Mesenteric fat pad (tissue), 1 donor: ENCODE data around the gene CSHL1. TPM values are rescaled to one million over a fixed set of nuclear protein-coding genes. Genes with fewer than 3 reads are reported as not detected.

Experiments used
- DNase-seq: peaks from one replicate; pipeline ENCODE4 v3.0.0-alpha.2; 2020; ENCODE audit warnings: low spot score
- long read RNA-seq: library from polyadenylated mRNA; unstranded; transcript quantifications from one replicate; pipeline ENCODE4 v2.0.0, GENCODE V29; 2020
- total RNA-seq: library from RNA; stranded (reverse); fragmentation: NEBNext Ultra II Directional; extraction: Animal tissue kit (Norgen Biotek cat#: 25700); gene quantifications from one replicate; pipeline ENCODE4 v1.2.1, GENCODE V29; 2021
- donor health status: DM: yes; HTN: yes; CAD: no.

Gene CSHL1
- total RNA-seq = not detected
- long read RNA-seq = 0 reads

DNA sequence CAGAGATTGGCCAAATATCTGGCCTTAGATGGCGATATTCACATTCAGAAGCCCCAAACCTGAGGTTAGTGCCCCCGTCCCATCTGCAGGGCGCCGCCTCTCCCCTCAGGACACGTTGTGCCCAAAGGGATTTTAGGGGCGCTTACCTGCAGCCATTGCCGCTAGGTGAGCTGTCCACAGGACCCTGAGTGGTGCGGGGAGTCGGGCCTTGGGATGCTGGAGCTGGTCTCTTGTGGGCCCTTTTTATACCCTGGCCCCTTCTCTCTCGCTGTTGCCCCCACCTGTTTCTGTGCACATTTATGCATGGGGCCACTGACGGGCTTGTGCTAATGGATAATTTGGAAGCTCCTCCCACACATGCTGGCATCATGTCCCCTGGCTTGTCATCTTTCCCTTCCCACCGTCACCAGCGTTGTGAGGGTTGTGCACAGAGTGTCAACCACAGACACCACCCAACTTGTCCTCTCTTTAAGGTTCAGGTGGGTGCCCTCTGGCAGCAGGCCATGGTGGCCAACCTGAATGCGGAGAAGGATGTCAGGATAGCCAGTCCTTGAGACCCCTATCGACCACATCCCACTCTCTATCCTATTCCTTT lies at the start of gene CSHL1:
Gene CSHL1 (minus strand): TSS at position 218 of the 595 bp plus-strand sequence. CDS start 62 bp downstream, at position 156.
- DNase-seq = no peak

DNA sequence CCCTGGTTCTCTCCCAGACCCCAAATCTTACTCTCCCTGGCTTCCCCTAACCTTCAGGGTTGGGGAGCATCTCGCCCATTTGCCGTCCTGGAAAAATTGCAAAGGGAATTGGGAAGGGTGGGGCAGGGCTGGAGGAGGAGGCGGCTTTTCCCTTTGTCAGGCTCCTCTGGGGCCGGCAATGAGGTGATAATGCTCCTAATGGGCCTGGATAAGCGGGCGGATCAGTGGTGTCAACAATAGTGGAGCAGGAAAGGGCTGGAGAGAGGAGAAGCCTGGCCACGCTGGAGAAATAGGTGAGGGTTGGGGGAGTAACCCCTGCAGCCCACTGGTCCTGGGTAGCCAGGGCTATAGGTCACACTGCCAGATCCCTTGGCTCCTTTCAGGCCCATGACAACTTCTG lies 49.4 kb upstream of the CSHL1 start:
- DNase-seq = no peak

DNA sequence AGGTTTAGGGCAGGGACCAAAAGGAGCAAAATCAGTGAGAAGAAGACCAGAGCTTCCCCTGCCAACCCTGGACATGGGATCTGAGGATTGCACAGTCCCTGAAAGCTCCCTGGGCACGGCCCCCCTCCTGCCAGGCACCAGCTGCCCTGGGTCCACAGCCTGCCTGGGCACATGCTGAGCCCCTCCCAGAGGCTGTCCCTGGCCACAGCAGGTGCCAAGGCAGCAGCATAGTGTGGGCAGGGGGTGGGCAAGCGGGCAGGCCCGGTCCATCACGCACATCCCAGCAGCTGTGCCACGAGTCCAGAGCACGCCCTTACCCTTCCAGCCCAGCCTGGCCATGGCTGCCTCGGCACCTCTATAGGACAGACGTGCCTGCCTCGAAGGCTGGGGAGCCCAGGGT lies 48.9 kb upstream of the CSHL1 start:
- DNase-seq = no peak

DNA sequence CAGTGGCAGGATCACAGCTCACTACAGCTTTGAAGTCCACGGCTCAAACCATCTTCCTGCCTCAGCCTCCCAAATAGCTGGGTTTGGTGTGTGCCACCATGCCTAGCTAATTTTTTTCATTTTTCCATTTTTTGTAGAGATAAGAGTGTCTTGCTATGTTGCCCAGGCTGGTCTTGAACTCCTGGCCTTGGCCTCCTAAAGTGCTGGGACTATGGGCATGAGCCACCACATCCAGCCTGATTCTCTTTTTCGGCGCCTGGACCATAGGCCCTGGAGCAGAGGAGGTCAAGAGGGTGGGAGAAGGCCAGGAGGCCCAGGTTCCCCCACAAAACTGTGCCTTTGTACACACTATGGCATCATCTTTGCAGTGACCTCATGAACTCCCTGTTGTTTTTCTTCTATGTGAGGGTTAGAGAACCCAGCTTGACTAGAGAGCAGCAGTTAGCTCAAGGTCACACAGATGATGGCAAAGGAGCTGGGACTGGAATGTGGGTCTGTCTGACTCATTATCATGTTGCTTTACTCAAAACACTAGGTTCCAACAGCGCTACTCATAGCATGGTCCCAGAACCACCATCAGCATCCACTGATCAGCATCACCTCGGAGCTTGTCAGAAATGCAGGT lies 45.4 kb upstream of the CSHL1 start:
- DNase-seq = no peak

DNA sequence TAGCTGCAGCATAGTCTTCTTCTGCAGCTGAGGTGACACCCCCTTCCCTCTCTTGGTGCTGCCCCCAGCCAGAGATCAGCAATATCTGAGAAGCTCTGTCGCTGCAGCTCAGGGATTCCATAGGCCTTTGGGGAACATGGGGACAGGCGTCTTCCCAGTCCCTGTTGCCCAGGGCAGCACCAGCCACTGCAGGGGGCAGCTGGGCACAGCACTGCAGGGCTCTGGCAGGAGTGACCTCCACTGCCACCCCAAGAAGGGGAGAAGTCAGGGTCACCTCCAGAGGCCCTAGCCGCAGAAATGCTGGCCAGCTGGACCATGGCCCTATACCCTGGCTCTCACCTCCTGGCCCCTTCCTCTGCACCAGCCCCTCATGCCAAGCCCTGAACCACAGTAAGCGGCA lies 44.7 kb upstream of the CSHL1 start:
- DNase-seq = no peak

DNA sequence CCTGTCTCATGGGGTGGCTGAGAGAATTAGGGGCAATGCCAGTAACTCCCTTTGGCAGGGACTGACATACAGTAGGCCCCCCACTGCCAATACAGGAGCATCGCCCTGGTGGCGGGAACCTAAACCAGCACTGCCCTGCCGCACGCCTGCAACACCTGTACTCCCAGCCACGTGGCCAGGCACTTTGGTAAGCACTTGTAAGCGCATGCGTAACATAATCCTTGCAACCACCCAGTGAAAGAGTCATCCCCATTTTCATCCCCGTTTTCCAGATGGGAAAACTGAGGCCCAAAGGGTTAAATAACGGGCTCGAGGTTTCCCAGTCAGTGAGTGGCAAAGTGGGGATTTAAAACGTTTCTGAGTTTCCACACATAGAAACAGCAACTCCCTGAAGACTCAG lies 44.2 kb upstream of the CSHL1 start:
- no peak for DNase-seq

DNA sequence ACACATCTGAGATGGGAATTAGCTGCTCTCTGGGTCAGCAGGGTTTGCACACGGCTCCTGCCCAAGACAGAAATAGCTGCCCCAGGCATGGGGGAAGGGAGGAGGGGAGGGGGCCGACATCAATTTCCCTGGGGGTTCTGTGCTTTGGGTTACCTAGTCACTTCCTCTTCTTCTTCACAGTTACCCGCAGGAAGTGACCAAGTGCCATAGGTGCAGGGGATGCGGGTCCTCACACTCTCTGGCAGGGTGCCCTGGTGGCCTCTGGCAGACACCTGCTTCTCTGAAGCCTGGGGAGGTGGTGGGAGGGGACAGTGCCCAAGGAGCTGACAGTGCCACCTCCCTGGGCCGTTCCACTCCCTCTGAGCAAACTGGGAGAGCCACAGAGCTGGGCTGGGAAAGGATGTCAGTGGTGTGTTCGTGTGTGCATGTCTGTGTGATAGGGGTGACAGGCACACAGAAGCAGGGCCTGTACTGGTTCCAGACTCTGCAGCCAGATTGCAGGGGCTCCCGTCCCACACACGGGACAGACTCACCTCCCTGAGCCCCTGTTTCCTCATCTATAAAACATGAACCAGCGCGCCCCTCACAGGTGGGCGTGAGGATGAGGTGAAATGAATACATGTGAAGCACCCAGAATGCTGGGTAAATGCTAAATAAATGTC lies 43.5 kb upstream of the CSHL1 start:
- no peak for DNase-seq

DNA sequence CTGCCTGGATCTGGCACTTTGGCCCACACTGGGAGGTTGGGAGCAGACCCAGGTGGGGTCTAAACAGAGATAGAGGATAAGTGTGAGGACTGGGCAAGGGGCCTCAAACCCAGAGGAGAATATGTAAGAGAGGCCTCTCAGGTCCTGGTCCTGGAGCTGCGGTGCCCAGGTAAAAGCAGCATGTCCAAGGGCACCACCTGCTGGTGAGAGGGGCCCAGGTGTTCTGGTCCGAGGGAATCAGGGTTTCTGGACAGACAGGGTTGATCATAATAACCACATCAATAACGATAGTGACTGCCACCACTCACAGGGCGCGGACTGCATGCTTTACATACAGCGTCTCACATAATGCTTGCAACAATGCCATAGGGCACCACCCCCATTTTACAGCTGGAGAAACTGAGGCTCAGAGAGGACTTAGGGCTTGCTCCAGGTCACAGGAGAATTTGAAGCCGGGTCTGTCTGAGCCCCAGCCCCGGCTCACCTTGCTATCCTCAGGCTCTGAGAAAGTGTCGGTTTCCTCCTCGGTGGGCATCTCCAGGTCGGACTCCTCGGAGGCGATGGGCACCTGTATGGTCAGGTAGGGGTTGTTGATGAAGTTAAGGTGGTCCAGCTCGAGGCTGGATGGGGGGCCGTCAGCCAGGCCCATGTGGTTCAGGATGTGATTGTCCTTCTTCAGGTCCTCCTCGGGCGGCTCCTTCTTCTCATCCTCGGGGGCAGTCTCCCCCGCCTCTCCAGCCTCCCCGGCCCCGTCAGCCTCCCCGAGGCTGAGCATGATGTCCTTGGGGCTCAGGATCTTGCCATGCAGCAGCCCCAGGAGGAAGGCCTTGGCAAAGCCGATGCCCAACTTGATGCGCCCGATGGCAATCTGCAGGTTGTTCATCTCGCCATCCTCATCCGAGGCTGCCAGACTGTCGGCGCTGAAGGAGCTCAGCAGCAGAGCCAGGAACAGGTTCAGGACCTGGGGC lies 40.2 kb upstream of the CSHL1 start:
- DNase-seq = no peak

DNA sequence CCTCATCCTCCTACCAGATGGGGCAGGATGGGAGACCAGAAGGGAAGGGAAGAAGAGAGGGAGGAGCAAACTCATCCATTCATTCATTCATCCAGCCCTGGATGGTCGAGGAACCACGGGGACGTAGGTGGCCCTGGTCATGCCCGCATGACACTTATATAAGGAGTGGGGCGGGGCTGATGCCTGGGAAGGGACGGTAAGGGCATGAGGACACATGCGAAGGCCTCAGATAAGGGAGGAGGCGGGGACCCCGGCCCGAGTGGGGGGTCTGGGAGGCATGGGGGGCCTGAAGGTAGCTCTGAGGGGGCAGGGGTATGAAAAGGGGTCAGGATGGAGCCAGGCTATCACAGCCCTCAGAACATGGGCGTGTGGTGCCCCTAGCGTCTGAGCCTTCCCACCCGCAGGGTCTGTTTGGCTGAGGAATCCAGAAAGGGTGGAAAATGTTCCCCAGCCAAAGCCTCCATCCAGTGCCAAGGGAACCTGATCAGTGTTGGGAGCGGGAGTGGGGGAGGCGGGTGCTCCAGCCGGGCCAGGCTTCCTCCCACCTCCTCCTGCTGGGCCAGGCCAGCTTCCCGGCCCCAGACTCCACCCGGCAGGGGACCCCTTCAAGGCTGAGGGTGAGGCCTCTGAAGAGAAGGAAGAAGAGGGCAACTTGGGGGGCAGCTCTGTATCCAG lies 38.7 kb upstream of the CSHL1 start:
- DNase-seq = no peak

DNA sequence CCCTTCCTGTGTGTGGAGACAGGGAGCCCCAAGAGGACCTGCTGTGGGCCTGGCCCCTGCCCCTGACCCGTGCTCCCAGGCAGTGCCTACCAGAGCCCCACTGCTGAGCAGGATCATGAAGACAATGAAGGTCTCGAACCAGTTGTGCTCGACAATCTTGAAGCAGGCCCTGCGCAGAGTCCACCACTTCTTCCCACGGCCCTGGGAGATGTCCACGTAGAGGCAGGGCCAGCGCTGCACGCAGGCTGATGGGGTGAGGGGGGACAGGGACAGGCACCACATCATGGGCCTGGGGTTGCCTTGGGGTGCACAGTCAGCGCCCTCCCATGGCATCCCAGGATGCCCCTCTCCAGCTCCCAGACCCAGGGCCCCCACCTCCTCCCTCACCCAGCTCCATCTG lies 37.5 kb upstream of the CSHL1 start:
- no peak for DNase-seq

DNA sequence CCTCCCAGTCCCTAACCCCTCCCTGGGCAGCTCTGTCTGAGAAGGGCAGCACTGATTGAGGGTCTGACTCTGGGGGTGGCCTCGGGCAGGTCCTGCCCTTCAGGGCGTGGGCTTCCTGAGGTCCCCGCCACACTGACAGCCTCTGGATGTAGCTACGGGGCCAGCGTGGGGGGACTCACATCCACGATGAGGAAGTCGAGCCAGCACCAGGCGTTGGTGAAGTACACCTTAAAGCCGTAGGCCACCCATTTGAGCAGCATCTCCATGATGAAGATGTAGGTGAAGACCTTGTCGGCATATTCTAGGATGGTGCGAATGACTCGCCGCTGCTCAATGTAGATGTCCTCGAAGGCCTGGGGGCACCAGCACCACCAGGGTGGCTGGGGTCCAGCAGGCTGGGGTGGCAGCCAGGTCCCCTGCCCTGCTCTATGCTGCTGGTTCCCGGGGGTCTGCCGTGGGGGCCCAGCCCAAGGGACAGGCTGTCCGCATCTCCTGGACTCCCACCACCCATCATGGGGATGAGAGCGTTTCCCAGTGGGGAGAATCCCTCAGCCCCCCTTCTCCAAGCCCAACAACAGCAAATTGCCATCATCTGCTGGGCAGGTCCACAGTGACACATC lies 36.8 kb upstream of the CSHL1 start:
- DNase-seq = no peak

DNA sequence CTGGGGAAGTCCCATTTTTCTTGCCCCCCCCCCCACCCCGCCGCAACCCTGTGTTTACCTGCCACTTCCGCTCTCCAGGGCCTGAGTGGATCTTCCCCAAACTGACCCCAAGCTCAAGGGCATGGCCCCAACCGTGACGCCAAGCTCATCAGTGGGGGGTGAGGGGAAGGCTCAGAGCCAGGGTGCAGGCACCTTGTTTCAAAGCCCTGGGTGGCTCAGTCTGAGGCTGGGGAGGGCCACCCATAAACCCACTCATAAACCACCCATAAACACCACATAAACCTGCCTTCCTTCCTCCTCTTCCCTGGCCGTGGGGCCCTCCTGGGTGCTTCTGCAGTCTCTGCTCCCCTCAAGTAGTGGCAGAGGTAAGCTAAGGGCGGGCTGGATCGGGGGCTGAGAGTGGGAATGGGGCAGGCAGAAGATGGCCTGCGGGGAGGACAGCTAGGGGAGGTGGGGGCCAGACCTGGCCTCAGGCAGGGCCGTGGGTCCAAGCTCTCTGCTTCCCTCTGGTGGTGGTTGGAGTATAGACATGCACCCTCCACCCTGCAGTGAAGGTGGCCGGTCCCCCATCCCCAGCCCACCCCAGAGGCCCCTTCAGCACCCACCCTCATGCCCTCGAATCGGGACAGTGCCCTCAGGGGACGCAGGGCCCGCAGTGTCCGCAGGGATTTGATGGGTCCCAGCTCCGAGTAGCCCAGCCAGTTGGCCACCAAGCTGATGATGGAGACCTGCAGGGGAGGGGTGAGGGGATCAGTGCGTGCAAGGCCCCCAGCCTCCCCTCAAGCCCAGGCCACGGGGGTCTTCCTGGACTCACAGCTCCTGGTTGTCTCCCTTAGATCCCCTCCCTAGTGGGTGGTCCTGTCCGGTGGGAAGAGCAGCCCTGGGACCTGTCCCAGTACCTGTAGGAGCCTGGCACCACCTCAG lies 35.6 kb upstream of the CSHL1 start:
- no peak for DNase-seq

DNA sequence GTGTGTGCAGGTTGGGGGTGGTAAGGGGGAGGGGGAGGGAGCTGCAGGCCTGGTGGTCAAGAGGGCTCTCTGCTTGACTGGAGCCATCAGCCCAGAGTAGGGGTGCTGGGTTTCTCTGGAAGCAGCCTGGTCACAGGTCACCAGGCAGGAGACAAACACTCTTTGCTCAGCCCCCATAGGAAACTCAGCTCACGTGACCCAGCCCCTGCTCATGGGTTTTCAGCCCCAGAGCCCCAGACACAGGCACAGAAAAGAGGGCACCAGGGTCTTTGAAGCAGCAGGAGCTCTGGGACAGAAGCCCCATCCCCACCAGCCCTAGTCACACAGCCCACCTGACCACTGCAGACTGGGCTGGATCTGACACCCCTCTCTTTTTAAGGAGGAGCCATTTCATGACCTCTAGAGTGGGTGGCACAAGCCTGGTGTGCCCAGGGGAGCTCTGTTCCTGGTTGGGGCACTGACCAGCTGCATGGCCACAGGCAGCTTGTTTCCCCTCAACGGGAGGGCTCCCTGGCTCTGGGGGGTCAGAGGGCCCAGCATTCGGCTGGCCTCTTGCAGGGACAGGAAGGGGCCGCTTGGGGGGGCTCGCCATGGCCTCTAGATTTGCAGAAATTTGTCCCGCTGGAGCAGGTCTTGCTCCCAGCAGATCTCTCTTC lies 34.9 kb upstream of the CSHL1 start:
- no peak for DNase-seq

DNA sequence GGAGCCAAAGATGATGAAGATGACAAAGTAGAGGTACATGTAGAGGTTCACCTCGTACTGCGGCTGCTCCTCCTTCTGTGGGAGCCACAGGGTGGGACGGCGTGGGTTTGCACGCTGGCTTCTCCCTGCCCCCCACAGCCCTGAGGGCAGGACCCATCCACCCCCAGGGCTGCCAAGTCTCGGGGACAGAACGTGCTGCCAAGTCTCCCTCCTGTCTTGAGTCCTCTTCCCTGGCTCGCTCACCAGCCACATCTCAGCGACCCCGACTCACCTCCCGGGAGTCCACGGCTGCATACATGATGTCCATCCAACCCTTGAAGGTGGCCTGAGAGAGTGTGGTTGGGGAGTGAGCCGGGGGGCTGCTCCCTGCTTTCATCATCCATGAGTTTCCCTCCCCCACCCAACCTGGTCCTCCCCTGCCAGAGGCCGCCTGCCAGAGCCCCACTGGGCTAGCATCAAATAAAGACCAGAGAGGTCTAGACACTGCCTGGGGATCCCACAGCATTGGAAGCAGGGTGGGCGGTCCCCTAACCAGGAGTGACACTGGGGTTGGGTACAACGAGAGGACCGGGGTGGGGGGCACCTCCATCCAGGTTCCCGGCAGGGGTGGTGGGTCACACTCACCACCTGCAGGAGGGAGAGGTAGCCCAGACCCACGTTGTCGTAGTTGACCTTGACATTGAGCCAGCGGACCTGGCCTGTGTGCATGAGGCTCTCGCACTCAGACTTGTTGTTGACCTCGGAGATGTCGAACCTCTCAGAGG lies 33.9 kb upstream of the CSHL1 start:
- DNase-seq = no peak

DNA sequence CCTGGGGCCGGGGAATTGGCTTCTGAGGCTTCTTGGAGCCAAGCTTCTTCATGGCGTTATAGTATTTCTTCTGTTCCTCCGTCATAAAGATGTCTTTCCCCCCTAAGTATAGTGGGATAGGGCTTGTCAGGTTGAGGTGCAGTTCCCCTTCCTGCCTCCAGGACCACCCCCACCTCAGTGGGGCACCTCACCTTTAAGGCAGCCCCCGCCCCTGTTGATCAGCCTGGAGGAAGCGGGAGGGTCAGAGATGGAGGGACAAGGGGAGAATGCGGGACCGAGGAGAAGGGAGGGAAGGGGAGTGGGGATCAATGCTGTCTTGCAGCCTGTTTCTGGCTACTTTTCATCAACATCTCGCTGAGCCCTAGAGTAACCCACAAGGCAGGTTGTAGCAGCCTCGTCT lies 32.7 kb upstream of the CSHL1 start:
- DNase-seq = no peak

DNA sequence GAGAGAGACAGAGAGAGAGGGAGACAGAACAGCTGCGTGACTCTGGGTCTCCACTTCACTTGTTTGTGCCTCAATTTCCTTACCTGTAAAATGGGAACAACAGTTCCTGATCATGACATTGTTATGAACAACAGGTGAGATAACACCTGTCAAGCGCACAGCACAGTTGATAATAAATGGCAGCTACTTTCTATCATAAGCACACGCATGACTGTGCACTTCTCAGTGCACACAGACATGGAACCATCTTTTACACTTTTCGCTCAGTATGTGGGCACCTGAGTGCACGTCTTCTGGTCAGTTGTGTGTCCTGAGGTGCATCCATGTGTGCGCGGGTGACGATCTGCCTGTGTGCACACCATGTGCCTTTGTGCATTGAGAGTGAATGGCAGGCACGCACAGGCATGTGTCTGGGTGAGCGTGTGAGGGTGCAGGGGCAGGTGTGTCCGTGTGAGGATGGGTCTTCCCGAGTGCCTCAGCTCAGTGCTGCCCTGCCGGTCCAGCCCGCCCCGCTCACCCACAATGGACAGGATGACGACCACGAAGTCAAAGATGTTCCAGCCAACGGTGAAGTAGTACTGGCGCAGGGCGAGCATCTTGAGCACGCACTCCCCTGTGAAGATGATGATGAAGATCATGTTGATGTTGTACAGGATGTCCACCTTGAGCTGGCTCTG lies 31.4 kb upstream of the CSHL1 start:
- DNase-seq = no peak

DNA sequence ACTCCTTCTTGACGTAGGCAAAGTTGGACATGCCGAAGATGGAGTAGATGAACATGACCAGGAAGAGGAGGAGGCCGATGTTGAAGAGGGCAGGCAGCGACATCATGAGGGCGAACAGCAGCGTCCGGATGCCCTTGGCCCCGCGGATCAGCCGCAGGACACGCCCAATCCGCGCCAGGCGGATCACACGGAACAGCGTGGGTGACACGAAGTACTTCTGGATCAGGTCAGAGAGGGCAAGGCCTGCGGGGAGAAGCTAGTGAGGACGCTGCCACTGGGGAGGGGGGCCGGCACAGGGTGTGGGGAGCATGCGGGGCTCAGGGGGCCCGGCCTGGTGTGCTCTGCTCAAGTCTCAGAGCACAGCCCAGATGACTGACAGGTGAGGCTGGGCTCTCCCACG lies 30.7 kb upstream of the CSHL1 start:
- no peak for DNase-seq

DNA sequence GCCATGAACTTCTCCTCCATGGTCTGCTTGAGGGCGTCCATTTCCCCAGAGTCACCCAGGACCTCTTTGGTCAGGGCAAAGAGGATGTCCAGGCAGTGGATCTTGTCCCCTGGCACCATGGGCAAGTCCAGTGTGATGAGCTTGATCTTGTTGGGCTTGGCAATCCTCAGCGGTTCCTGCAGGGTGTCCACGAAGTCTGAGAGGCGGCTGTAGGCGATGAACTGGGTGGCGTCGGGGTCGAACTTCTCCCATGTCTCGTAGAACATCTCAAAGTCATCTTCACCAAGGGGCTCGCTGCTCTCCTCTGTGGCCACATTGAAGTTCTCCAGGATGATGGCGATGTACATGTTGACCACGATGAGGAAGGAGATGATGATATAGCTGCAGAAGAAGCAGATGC lies 30.1 kb upstream of the CSHL1 start:
- no peak for DNase-seq
